Thoracic aorta (tissue), 2 donors: ENCODE results near the gene ENDOD1. TPM values are rescaled to one million over a fixed set of nuclear protein-coding genes. Genes with fewer than 3 reads are reported as not detected.
A peak's percentile ranks its signal among the peaks of the same experiment; 100 is the strongest.
"Not testable (repeated sequence)": the region's sequence is repeated elsewhere in the genome, so short reads cannot be mapped to it uniquely, and the experiment has no call there.

Experiments
- ATAC-seq: fragments of 150-250 bp; one replicate; pipeline ENCODE4 v1.8.0; 2017; ENCODE audit warnings: low read depth; ENCODE audit not compliant: insufficient number of reproducible peaks, low FRiP score
- DNase-seq: peaks from one replicate; pipeline ENCODE4 v3.0.0-alpha.2; 2020; ENCODE audit warnings: low spot score
- H3K27ac ChIP-seq, 2 donors: fragments of 200-600 bp; sonication (generic); 1 replicate in 1 of 2; 2 replicates in 1 of 2; pipeline ENCODE4 v1.5.1; 2016; ENCODE audit warnings: mild to moderate bottlenecking in 2 of 2, moderate library complexity in 2 of 2
- H3K27me3 ChIP-seq: fragments of 200-600 bp; sonication (generic); replicated peaks from 2 replicates; pipeline ENCODE4 v1.6.0; 2016; ENCODE audit warnings: mild to moderate bottlenecking; ENCODE audit not compliant: insufficient read depth
- H3K36me3 ChIP-seq: fragments of 200-600 bp; sonication (generic); one replicate; pipeline ENCODE4 v1.5.1; 2016
- H3K4me1 ChIP-seq, 2 donors: fragments of 200-600 bp; sonication (generic); 1 replicate in 1 of 2; 2 replicates in 1 of 2; pipeline versions ENCODE4 v1.5.1 to v1.6.0; 2016; ENCODE audit warnings: low read depth in 2 of 2, mild to moderate bottlenecking in 1 of 2; ENCODE audit not compliant: control insufficient read depth in 1 of 2
- H3K4me3 ChIP-seq: fragments of 200-600 bp; sonication (generic); 2 replicates; pipeline ENCODE4 v1.5.1; 2016; ENCODE audit warnings: mild to moderate bottlenecking
- H3K9me3 ChIP-seq: fragments of 200-600 bp; sonication (generic); 2 replicates; pipeline ENCODE4 v1.5.1; 2016
- total RNA-seq, 2 donors: library from RNA; depleted of rRNA; stranded (reverse); fragments of >200 nt; gene quantifications; one replicate each; pipeline versions ENCODE4 v1.1.0 to v1.2.3, GENCODE V29; 2016
- TF ChIP-seq, protein P1 (sequence below): fragments of 200-600 bp; sonication (generic); IDR thresholded peaks from one replicate; pipeline ENCODE4 v1.5.1; 2019; ENCODE audit warnings: antibody characterized with exemption

Gene ENDOD1
- total RNA-seq, 2 donors from 2014 or later: 86.9 to 155 TPM

DNA sequence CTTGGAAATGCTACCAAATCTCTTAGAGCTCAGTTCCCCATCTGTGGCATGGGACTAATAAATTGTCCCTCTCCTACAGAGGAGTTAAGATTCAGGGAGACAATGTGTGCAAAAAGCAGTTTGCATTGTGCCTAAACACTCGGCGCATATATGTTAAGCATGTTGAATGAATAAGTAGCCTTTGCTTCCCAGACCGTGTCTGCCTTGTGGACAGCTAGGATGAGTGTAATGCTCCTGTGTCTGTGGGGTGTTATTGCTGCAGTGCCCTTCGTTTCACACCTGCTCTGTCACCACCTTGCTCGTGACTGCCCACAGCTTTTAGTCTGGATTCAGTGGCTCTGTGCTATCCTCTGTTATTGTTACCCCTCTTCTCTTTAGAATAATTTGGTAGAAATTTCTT is 14.1 kb downstream of the ENDOD1 start:
- H3K9me3 ChIP-seq: no peaks in the 10 kb centered on the region
- H3K4me1 ChIP-seq: peaks cover 9 to 18% of the 10 kb centered on the region in 2 donors
- H3K4me3 ChIP-seq: no peak overlapping the region
- TF ChIP-seq, protein P1, sequence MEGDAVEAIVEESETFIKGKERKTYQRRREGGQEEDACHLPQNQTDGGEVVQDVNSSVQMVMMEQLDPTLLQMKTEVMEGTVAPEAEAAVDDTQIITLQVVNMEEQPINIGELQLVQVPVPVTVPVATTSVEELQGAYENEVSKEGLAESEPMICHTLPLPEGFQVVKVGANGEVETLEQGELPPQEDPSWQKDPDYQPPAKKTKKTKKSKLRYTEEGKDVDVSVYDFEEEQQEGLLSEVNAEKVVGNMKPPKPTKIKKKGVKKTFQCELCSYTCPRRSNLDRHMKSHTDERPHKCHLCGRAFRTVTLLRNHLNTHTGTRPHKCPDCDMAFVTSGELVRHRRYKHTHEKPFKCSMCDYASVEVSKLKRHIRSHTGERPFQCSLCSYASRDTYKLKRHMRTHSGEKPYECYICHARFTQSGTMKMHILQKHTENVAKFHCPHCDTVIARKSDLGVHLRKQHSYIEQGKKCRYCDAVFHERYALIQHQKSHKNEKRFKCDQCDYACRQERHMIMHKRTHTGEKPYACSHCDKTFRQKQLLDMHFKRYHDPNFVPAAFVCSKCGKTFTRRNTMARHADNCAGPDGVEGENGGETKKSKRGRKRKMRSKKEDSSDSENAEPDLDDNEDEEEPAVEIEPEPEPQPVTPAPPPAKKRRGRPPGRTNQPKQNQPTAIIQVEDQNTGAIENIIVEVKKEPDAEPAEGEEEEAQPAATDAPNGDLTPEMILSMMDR: no peak
- no peaks in the 10 kb centered on the region for H3K36me3 ChIP-seq
- no peak overlapping the region for H3K27ac ChIP-seq
- ATAC-seq (no peak), DNase-seq (no peak)
- H3K27me3 ChIP-seq: no peaks in the 10 kb centered on the region

GRCh38 chr11:95104121-95104830 is 14.6 kb downstream of the ENDOD1 start:
- no peaks in the 10 kb centered on the region for H3K27me3 ChIP-seq
- no peaks in the 10 kb centered on the region for H3K9me3 ChIP-seq
- no peak for ATAC-seq
- H3K36me3 ChIP-seq: no peaks in the 10 kb centered on the region
- H3K27ac ChIP-seq: no peak overlapping the region
- H3K4me3 ChIP-seq: no peak overlapping the region
- TF ChIP-seq, protein P1: no peak
- peaks cover 13 to 24% of the 10 kb centered on the region in 2 donors for H3K4me1 ChIP-seq
- no peak for DNase-seq

- TF ChIP-seq, protein P1: no peak
Observed at GRCh38 chr11:95104856-95105255, 15.2 kb downstream of the ENDOD1 start.

GRCh38 chr11:95108159-95108611 is 18.5 kb downstream of the ENDOD1 start:
- Histone ChIP-seq H3K4me3 (peak overlapping the region; percentile 48), H3K27ac (peak overlapping the region; percentile 45 to 70), H3K4me1 (peaks cover 13 to 31% of the 10 kb centered on the region in 2 donors), H3K9me3 (no peaks in the 10 kb centered on the region), H3K36me3 (no peaks in the 10 kb centered on the region), H3K27me3 (no peaks in the 10 kb centered on the region)
- no peak for DNase-seq
- peak; percentile 48 for ATAC-seq
- TF ChIP-seq, protein P1: no peak

More at GRCh38 chr11:95104856-95105255, 15.2 kb downstream of the ENDOD1 start:
- Histone ChIP-seq H3K27me3 (no peaks in the 10 kb centered on the region), H3K9me3 (no peaks in the 10 kb centered on the region), H3K4me3 (no peak overlapping the region), H3K36me3 (no peaks in the 10 kb centered on the region), H3K4me1 (peaks cover 13 to 29% of the 10 kb centered on the region in 2 donors), H3K27ac (no peak overlapping the region)
- DNase-seq (no peak), ATAC-seq (no peak)

DNA sequence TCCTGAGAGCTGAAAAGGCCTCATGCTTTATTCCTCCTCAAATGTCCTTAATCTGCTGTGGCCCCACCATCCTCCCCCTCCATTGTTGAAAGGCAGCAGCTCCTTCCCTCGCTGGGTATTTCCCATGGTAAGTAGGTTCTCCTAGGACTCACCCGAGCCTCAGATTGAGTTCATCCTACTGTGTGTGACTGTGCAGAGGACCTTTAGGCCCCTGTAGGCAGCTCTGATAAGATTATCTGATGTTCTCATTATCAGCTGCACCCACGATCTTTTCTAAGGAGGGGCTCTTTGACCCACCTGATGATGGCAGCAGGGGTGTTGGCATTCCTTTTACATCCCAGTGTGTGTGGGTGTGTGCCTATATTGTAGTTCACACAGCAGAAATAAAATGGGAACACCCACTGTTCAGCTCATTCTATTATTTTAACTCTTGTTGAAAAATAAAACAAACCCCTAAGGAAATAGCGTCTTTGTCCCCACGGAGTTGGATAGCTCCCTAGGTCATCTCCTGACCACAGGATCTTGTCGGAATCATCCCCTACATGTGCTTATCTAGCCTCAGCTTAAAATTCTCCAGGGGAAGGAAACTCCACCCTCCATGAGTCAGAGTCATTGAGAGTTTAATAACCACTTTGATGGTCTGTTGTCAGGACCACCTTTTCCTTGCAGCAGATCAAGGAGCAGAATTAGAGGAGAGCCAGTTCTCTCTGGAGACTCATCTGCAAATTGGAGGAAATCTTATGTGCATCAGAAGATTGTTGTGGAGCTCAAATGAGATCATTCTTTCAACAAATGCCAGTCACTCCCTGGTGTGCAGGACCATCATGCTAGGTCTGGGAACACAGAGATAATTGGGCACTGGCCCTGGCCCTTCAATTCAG is 19.3 kb downstream of the ENDOD1 start:
- Histone ChIP-seq H3K27ac (peak overlapping the region; percentile 45 to 70), H3K4me3 (peak overlapping the region; percentile 48), H3K36me3 (no peaks in the 10 kb centered on the region), H3K27me3 (no peaks in the 10 kb centered on the region), H3K4me1 (peaks cover 13 to 31% of the 10 kb centered on the region in 2 donors), H3K9me3 (no peaks in the 10 kb centered on the region)
- TF ChIP-seq, protein P1: no peak
- DNase-seq (no peak), ATAC-seq (no peak)

GRCh38 chr11:95111471-95111870 is 21.8 kb downstream of the ENDOD1 start:
- H3K9me3 ChIP-seq, DNase-seq, H3K36me3 ChIP-seq, ATAC-seq, H3K4me3 ChIP-seq, H3K27ac ChIP-seq, H3K27me3 ChIP-seq: not testable (repeated sequence)
- peaks cover 13 to 27% of the 10 kb centered on the region in 2 donors for H3K4me1 ChIP-seq
